Measurements from ENCODE around the gene MAPKAP1. TPM values are rescaled to one million over a fixed set of nuclear protein-coding genes. Genes with fewer than 3 reads are reported as not detected.

The MAPKAP1 gene
- total and polyA plus RNA-seq, 2 experiments from 2014 or later = 68.4 to 98.5 TPM

DNA sequence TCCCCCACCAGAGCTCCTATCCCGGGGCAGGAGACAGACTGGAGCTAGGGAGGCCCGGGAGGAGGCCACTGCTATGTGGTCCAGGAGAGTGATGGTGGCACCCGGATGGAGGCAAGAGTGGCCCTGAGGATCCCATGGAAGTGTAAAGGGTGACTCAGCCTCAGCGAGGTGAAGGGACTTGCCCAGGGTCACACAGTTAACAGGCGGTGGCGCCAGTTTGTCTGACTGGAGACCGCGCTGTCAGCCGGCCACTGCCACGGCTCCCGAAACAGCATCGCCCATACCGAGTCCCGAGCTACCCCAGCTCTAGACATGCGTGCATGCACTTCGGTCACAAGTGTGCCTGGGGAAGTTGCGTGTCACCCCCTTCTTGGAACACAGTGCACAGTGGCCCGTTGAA is 279.5 kb downstream of the MAPKAP1 start (continued):
- TF ChIP-seq NANOG (IDR thresholded peaks at IDR 0.05; ENCODE audit: borderline replicate concordance) (no peak), JUNB (IDR thresholded peaks at IDR 0.05; ENCODE audit: unreplicated experiment) (no peak)
- TF ChIP-seq, protein P1, sequence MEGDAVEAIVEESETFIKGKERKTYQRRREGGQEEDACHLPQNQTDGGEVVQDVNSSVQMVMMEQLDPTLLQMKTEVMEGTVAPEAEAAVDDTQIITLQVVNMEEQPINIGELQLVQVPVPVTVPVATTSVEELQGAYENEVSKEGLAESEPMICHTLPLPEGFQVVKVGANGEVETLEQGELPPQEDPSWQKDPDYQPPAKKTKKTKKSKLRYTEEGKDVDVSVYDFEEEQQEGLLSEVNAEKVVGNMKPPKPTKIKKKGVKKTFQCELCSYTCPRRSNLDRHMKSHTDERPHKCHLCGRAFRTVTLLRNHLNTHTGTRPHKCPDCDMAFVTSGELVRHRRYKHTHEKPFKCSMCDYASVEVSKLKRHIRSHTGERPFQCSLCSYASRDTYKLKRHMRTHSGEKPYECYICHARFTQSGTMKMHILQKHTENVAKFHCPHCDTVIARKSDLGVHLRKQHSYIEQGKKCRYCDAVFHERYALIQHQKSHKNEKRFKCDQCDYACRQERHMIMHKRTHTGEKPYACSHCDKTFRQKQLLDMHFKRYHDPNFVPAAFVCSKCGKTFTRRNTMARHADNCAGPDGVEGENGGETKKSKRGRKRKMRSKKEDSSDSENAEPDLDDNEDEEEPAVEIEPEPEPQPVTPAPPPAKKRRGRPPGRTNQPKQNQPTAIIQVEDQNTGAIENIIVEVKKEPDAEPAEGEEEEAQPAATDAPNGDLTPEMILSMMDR (conservative IDR thresholded peaks at IDR 0.05; ENCODE audit: low read depth in 2 of 2) = no peak
- TF ChIP-seq, protein P2, sequence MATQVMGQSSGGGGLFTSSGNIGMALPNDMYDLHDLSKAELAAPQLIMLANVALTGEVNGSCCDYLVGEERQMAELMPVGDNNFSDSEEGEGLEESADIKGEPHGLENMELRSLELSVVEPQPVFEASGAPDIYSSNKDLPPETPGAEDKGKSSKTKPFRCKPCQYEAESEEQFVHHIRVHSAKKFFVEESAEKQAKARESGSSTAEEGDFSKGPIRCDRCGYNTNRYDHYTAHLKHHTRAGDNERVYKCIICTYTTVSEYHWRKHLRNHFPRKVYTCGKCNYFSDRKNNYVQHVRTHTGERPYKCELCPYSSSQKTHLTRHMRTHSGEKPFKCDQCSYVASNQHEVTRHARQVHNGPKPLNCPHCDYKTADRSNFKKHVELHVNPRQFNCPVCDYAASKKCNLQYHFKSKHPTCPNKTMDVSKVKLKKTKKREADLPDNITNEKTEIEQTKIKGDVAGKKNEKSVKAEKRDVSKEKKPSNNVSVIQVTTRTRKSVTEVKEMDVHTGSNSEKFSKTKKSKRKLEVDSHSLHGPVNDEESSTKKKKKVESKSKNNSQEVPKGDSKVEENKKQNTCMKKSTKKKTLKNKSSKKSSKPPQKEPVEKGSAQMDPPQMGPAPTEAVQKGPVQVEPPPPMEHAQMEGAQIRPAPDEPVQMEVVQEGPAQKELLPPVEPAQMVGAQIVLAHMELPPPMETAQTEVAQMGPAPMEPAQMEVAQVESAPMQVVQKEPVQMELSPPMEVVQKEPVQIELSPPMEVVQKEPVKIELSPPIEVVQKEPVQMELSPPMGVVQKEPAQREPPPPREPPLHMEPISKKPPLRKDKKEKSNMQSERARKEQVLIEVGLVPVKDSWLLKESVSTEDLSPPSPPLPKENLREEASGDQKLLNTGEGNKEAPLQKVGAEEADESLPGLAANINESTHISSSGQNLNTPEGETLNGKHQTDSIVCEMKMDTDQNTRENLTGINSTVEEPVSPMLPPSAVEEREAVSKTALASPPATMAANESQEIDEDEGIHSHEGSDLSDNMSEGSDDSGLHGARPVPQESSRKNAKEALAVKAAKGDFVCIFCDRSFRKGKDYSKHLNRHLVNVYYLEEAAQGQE (IDR thresholded peaks at IDR 0.05; ENCODE audit: unreplicated experiment) = no peak

DNA sequence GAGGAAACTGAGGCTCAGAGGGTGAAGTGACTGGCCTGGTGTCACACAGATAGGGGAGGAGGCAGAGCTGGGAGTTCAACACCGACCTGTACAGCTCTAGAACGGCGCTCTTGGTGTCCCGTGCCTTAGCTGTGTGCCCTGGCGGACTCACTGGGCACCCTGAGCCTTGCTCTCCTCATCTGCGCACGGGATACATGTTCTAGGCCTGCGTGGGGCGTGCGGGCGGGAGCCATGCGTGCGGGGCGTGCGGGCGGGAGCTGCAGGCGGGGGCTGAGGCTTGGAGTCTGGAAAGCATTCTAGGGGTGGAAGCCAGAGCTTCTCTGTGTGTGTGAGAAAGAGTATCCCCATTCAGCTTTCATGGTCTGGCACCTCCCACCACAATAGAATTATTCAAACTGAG is 280.1 kb downstream of the MAPKAP1 start:
- H3K27ac Mint-ChIP-seq = no peak overlapping the region
- no peaks in the 10 kb centered on the region for H3K9me2 ChIP-seq (ENCODE audit: insufficient read depth)
- DNase-seq (ENCODE audit: low spot score) (no peak), ATAC-seq (no peak)
- no peaks in the 10 kb centered on the region for H3F3A ChIP-seq (replicated peaks; ENCODE audit: low read depth)
- H3K36me3 Mint-ChIP-seq (ENCODE audit: low read depth) = no peaks in the 10 kb centered on the region
- H3K27ac ChIP-seq (ENCODE audit: low read depth) = no peak overlapping the region
- no peaks in the 10 kb centered on the region for H3K27me3 ChIP-seq (ENCODE audit: insufficient read depth)
- peaks cover 8% of the 10 kb centered on the region for H3K27me3 Mint-ChIP-seq (ENCODE audit: insufficient read depth, low read depth, poor library complexity)
- H2AFZ ChIP-seq = no peak overlapping the region
- H3K36me3 ChIP-seq (ENCODE audit: insufficient read depth) = no peaks in the 10 kb centered on the region
- H3K4me2 ChIP-seq = no peak overlapping the region
- H3K4me1 ChIP-seq (ENCODE audit: insufficient read depth) = no peaks in the 10 kb centered on the region
- H3K79me2 ChIP-seq (replicated peaks; ENCODE audit: insufficient read depth) = no peaks in the 10 kb centered on the region
- H3K9me3 Mint-ChIP-seq = no peaks in the 10 kb centered on the region
- no peak overlapping the region for H3K4me3 ChIP-seq
- peaks cover 7% of the 10 kb centered on the region for H3K4me1 Mint-ChIP-seq
- no peak overlapping the region for H3K4me3 Mint-ChIP-seq
- H4K20me1 ChIP-seq (replicated peaks; ENCODE audit: insufficient read depth) = no peaks in the 10 kb centered on the region
- TF ChIP-seq, protein P2 (IDR thresholded peaks at IDR 0.05; ENCODE audit: unreplicated experiment) = no peak
- TF ChIP-seq JUNB (IDR thresholded peaks at IDR 0.05; ENCODE audit: unreplicated experiment) = no peak
- TF ChIP-seq EZH2 (IDR thresholded peaks at IDR 0.05; ENCODE audit: low read depth, unreplicated experiment) = no peak
- TF ChIP-seq EZH2phosphoT487 (IDR thresholded peaks at IDR 0.05; ENCODE audit: unreplicated experiment) = no peak
- no peak for TF ChIP-seq ZNF114 (CRISPR knock-in tag; IDR thresholded peaks at IDR 0.05)
- TF ChIP-seq, protein P3, sequence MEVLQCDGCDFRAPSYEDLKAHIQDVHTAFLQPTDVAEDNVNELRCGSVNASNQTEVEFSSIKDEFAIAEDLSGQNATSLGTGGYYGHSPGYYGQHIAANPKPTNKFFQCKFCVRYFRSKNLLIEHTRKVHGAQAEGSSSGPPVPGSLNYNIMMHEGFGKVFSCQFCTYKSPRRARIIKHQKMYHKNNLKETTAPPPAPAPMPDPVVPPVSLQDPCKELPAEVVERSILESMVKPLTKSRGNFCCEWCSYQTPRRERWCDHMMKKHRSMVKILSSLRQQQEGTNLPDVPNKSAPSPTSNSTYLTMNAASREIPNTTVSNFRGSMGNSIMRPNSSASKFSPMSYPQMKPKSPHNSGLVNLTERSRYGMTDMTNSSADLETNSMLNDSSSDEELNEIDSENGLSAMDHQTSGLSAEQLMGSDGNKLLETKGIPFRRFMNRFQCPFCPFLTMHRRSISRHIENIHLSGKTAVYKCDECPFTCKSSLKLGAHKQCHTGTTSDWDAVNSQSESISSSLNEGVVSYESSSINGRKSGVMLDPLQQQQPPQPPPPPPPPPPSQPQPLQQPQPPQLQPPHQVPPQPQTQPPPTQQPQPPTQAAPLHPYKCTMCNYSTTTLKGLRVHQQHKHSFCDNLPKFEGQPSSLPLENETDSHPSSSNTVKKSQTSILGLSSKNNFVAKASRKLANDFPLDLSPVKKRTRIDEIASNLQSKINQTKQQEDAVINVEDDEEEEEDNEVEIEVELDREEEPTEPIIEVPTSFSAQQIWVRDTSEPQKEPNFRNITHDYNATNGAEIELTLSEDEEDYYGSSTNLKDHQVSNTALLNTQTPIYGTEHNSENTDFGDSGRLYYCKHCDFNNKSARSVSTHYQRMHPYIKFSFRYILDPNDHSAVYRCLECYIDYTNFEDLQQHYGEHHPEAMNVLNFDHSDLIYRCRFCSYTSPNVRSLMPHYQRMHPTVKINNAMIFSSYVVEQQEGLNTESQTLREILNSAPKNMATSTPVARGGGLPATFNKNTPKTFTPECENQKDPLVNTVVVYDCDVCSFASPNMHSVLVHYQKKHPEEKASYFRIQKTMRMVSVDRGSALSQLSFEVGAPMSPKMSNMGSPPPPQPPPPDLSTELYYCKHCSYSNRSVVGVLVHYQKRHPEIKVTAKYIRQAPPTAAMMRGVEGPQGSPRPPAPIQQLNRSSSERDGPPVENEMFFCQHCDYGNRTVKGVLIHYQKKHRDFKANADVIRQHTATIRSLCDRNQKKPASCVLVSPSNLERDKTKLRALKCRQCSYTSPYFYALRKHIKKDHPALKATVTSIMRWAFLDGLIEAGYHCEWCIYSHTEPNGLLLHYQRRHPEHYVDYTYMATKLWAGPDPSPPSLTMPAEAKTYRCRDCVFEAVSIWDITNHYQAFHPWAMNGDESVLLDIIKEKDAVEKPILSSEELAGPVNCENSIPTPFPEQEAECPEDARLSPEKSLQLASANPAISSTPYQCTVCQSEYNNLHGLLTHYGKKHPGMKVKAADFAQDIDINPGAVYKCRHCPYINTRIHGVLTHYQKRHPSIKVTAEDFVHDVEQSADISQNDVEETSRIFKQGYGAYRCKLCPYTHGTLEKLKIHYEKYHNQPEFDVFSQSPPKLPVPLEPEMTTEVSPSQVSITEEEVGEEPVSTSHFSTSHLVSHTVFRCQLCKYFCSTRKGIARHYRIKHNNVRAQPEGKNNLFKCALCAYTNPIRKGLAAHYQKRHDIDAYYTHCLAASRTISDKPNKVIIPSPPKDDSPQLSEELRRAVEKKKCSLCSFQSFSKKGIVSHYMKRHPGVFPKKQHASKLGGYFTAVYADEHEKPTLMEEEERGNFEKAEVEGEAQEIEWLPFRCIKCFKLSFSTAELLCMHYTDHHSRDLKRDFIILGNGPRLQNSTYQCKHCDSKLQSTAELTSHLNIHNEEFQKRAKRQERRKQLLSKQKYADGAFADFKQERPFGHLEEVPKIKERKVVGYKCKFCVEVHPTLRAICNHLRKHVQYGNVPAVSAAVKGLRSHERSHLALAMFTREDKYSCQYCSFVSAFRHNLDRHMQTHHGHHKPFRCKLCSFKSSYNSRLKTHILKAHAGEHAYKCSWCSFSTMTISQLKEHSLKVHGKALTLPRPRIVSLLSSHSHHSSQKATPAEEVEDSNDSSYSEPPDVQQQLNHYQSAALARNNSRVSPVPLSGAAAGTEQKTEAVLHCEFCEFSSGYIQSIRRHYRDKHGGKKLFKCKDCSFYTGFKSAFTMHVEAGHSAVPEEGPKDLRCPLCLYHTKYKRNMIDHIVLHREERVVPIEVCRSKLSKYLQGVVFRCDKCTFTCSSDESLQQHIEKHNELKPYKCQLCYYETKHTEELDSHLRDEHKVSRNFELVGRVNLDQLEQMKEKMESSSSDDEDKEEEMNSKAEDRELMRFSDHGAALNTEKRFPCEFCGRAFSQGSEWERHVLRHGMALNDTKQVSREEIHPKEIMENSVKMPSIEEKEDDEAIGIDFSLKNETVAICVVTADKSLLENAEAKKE (CRISPR knock-in tag; IDR thresholded peaks at IDR 0.05) = no peak

All from GM23338 (cell line).